ENCODE results near the gene NRF1.

GRCh38 chr7:129569326-129569725 is 42.2 kb upstream of the NRF1 start:
- no peak for TF ChIP-seq CTCF (conservative IDR thresholded peaks at IDR 0.05)
- no peak for TF ChIP-seq ZFX (IDR thresholded peaks at IDR 0.05)
